IgD-negative memory B cell (primary cell): Measurements from ENCODE around the gene KRTAP25-1. TPM values are rescaled to one million over a fixed set of nuclear protein-coding genes. Genes with fewer than 3 reads are reported as not detected.

Experiments
- H3K27ac Mint-ChIP-seq, 3 donors: one replicate each; pipeline ENCODE4 v1.8.0; 2020 to 2022; ENCODE audit warnings: mild to moderate bottlenecking in 3 of 3, mixed read lengths in 3 of 3, moderate library complexity in 1 of 3
- H3K27me3 Mint-ChIP-seq: one replicate; pipeline ENCODE4 v1.8.0; 2021; ENCODE audit warnings: mixed read lengths
- H3K36me3 Mint-ChIP-seq: one replicate; pipeline ENCODE4 v1.8.0; 2020; ENCODE audit warnings: mild to moderate bottlenecking, mixed read lengths
- H3K4me1 Mint-ChIP-seq, 3 donors: one replicate each; pipeline ENCODE4 v1.8.0; 2020 to 2022; ENCODE audit warnings: mixed read lengths in 3 of 3, mild to moderate bottlenecking in 1 of 3
- H3K4me3 Mint-ChIP-seq, 4 donors: one replicate each; pipeline ENCODE4 v1.8.0; 2020 to 2022; ENCODE audit warnings: mild to moderate bottlenecking in 4 of 4, mixed read lengths in 4 of 4, moderate library complexity in 3 of 4
- H3K9me3 Mint-ChIP-seq, 3 donors: one replicate each; pipeline ENCODE4 v1.8.0; 2020 to 2021; ENCODE audit warnings: mixed read lengths in 3 of 3, mild to moderate bottlenecking in 1 of 3
- polyA plus RNA-seq: library from polyadenylated mRNA; unstranded; fragments of 300-500 nt; fragmentation: Illumina TruSeq; gene quantifications from one replicate; pipeline ENCODE4 v1.2.3, GENCODE V29; 2021

The KRTAP25-1 gene
- polyA plus RNA-seq, 1 donor from 2014 or later: not detected

- Mint-ChIP-seq H3K4me1 (no peaks in the 10 kb centered on the region), H3K27ac (no peak overlapping the region), H3K9me3 (peaks cover 0 to 9% (median 2%) of the 10 kb centered on the region in 3 donors), H3K4me3 (no peak overlapping the region), H3K27me3 (no peaks in the 10 kb centered on the region), H3K36me3 (no peaks in the 10 kb centered on the region)
These were observed 18.2 kb downstream of the KRTAP25-1 start for GRCh38 chr21:30271156-30271555.

GRCh38 chr21:30269803-30270530, 19.3 kb downstream of the KRTAP25-1 start:
- H3K9me3 Mint-ChIP-seq: peaks cover 0 to 9% (median 4%) of the 10 kb centered on the region in 3 donors
- no peaks in the 10 kb centered on the region for H3K27me3 Mint-ChIP-seq
- no peak overlapping the region for H3K27ac Mint-ChIP-seq
- no peaks in the 10 kb centered on the region for H3K4me1 Mint-ChIP-seq
- no peaks in the 10 kb centered on the region for H3K36me3 Mint-ChIP-seq
- H3K4me3 Mint-ChIP-seq: no peak overlapping the region

GRCh38 chr21:30268608-30269197, 20.6 kb downstream of the KRTAP25-1 start:
- Mint-ChIP-seq H3K36me3 (no peaks in the 10 kb centered on the region), H3K27ac (no peak overlapping the region), H3K9me3 (peaks cover 0 to 4% (median 2%) of the 10 kb centered on the region in 3 donors), H3K4me3 (no peak overlapping the region), H3K27me3 (no peaks in the 10 kb centered on the region), H3K4me1 (no peaks in the 10 kb centered on the region)

GRCh38 chr21:30257773-30258172, 31.5 kb downstream of the KRTAP25-1 start:
- Mint-ChIP-seq H3K4me3 (no peak overlapping the region), H3K36me3 (no peaks in the 10 kb centered on the region), H3K27me3 (no peaks in the 10 kb centered on the region), H3K4me1 (no peaks in the 10 kb centered on the region), H3K27ac (no peak overlapping the region), H3K9me3 (peaks cover 0 to 7% (median 0%) of the 10 kb centered on the region in 3 donors)

- H3K9me3 Mint-ChIP-seq: peaks cover 0 to 7% (median 0%) of the 10 kb centered on the region in 3 donors
- H3K4me1 Mint-ChIP-seq: no peaks in the 10 kb centered on the region
- no peaks in the 10 kb centered on the region for H3K36me3 Mint-ChIP-seq
- no peaks in the 10 kb centered on the region for H3K27me3 Mint-ChIP-seq
- H3K4me3 Mint-ChIP-seq: no peak overlapping the region
- no peak overlapping the region for H3K27ac Mint-ChIP-seq
These were observed 33.2 kb downstream of the KRTAP25-1 start for GRCh38 chr21:30256100-30256499.

- Mint-ChIP-seq H3K36me3 (no peaks in the 10 kb centered on the region), H3K4me1 (no peaks in the 10 kb centered on the region), H3K9me3 (peaks cover 0 to 7% (median 0%) of the 10 kb centered on the region in 3 donors), H3K27me3 (no peaks in the 10 kb centered on the region), H3K4me3 (no peak overlapping the region), H3K27ac (no peak overlapping the region)
These were observed 33.6 kb downstream of the KRTAP25-1 start for GRCh38 chr21:30255679-30256078.

- H3K4me1 Mint-ChIP-seq: no peaks in the 10 kb centered on the region
These were observed 37.5 kb downstream of the KRTAP25-1 start for GRCh38 chr21:30251781-30252180.

GRCh38 chr21:30249936-30250335, 39.4 kb downstream of the KRTAP25-1 start:
- Mint-ChIP-seq H3K27me3 (no peaks in the 10 kb centered on the region), H3K4me3 (no peak overlapping the region), H3K27ac (no peak overlapping the region), H3K4me1 (no peaks in the 10 kb centered on the region), H3K36me3 (no peaks in the 10 kb centered on the region), H3K9me3 (peaks cover 0 to 7% (median 4%) of the 10 kb centered on the region in 3 donors)

More at GRCh38 chr21:30251781-30252180, 37.5 kb downstream of the KRTAP25-1 start:
- H3K4me3 Mint-ChIP-seq: no peak overlapping the region
- no peak overlapping the region for H3K27ac Mint-ChIP-seq
- no peaks in the 10 kb centered on the region for H3K27me3 Mint-ChIP-seq
- peaks cover 0 to 7% (median 4%) of the 10 kb centered on the region in 3 donors for H3K9me3 Mint-ChIP-seq
- H3K36me3 Mint-ChIP-seq: no peaks in the 10 kb centered on the region

- H3K4me3 Mint-ChIP-seq: no peak overlapping the region
- no peak overlapping the region for H3K27ac Mint-ChIP-seq
- no peaks in the 10 kb centered on the region for H3K36me3 Mint-ChIP-seq
- peaks cover 0 to 7% (median 4%) of the 10 kb centered on the region in 3 donors for H3K9me3 Mint-ChIP-seq
- no peaks in the 10 kb centered on the region for H3K27me3 Mint-ChIP-seq
- no peaks in the 10 kb centered on the region for H3K4me1 Mint-ChIP-seq
These were observed 40.5 kb downstream of the KRTAP25-1 start for GRCh38 chr21:30248844-30249243.

- H3K36me3 Mint-ChIP-seq: no peaks in the 10 kb centered on the region
- no peaks in the 10 kb centered on the region for H3K27me3 Mint-ChIP-seq
- no peak overlapping the region for H3K4me3 Mint-ChIP-seq
- no peaks in the 10 kb centered on the region for H3K4me1 Mint-ChIP-seq
- peaks cover 0 to 2% (median 0%) of the 10 kb centered on the region in 3 donors for H3K9me3 Mint-ChIP-seq
- H3K27ac Mint-ChIP-seq: no peak overlapping the region
These were observed 44.3 kb downstream of the KRTAP25-1 start for GRCh38 chr21:30245061-30245460.

GRCh38 chr21:30243691-30244090, 45.6 kb downstream of the KRTAP25-1 start:
- Mint-ChIP-seq H3K27me3 (no peaks in the 10 kb centered on the region), H3K27ac (no peak overlapping the region), H3K4me3 (no peak overlapping the region), H3K4me1 (no peaks in the 10 kb centered on the region), H3K9me3 (no peaks in the 10 kb centered on the region), H3K36me3 (no peaks in the 10 kb centered on the region)

GRCh38 chr21:30240661-30241060, 48.7 kb downstream of the KRTAP25-1 start:
- H3K27me3 Mint-ChIP-seq: no peaks in the 10 kb centered on the region

More at GRCh38 chr21:30240661-30241060, 48.7 kb downstream of the KRTAP25-1 start:
- Mint-ChIP-seq H3K9me3 (peaks cover 0 to 1% (median 0%) of the 10 kb centered on the region in 3 donors), H3K4me3 (no peak overlapping the region), H3K27ac (no peak overlapping the region), H3K4me1 (no peaks in the 10 kb centered on the region), H3K36me3 (no peaks in the 10 kb centered on the region)

Other genes starting within 250 kb of the KRTAP25-1 start
- gene CLDN17, start 122.7 kb downstream of the KRTAP25-1 start, polyA plus RNA-seq: not detected
- gene CLDN8, start 73.4 kb downstream of the KRTAP25-1 start, polyA plus RNA-seq: not detected
- not detected for gene KRTAP24-1, start 6.6 kb downstream of the KRTAP25-1 start, polyA plus RNA-seq
- gene KRTAP26-1, start 30.8 kb upstream of the KRTAP25-1 start, polyA plus RNA-seq: not detected
- gene KRTAP27-1, start 48.2 kb upstream of the KRTAP25-1 start, polyA plus RNA-seq: not detected
- not detected for gene KRTAP23-1, start 59.1 kb upstream of the KRTAP25-1 start, polyA plus RNA-seq
- not detected for gene KRTAP13-2, start 82.8 kb upstream of the KRTAP25-1 start, polyA plus RNA-seq
- gene KRTAP13-1, start 106.5 kb upstream of the KRTAP25-1 start, polyA plus RNA-seq: not detected
- gene KRTAP13-3, start 136.4 kb upstream of the KRTAP25-1 start, polyA plus RNA-seq: not detected
- gene KRTAP13-4, start 140.7 kb upstream of the KRTAP25-1 start, polyA plus RNA-seq: not detected
- gene KRTAP15-1, start 150.8 kb upstream of the KRTAP25-1 start, polyA plus RNA-seq: not detected
- not detected for gene KRTAP19-1, start 190.9 kb upstream of the KRTAP25-1 start, polyA plus RNA-seq
- not detected for gene KRTAP19-2, start 197.9 kb upstream of the KRTAP25-1 start, polyA plus RNA-seq
- not detected for gene KRTAP19-3, start 202.5 kb upstream of the KRTAP25-1 start, polyA plus RNA-seq
- gene KRTAP19-4, start 207.7 kb upstream of the KRTAP25-1 start, polyA plus RNA-seq: not detected
- not detected for gene KRTAP19-5, start 212.6 kb upstream of the KRTAP25-1 start, polyA plus RNA-seq